WERI-Rb-1 (cell line): Measurements from ENCODE around the gene HSPB9.
A peak's percentile ranks its signal among the peaks of the same experiment; 100 is the strongest.

Experiments used
- DNase-seq: peaks from one replicate; pipeline ENCODE4 v3.0.0-alpha.2; 2020
- H3K27ac ChIP-seq: fragments of 250-450 bp; sonication (Bioruptor Pico); 2 replicates; pipeline ENCODE4 v1.5.1; 2020; ENCODE audit warnings: mild to moderate bottlenecking, moderate library complexity
- H3K27me3 ChIP-seq: fragments of 250-450 bp; sonication (Bioruptor Pico); 2 replicates; pipeline ENCODE4 v1.5.1; 2021; ENCODE audit warnings: mild to moderate bottlenecking, low read depth, moderate library complexity; ENCODE audit not compliant: insufficient read depth, severe bottlenecking
- H3K36me3 ChIP-seq: fragments of 250-450 bp; sonication (Bioruptor Pico); 2 replicates; pipeline ENCODE4 v1.5.1; 2020; ENCODE audit warnings: mild to moderate bottlenecking, moderate library complexity
- H3K4me3 ChIP-seq: 2 replicates; pipeline ENCODE4 v1.5.1; 2011; ENCODE audit warnings: low read depth, mild to moderate bottlenecking, control low read depth, low read length
- H3K9me3 ChIP-seq: fragments of 250-450 bp; sonication (Bioruptor Pico); 2 replicates; pipeline ENCODE4 v1.5.1; 2021; ENCODE audit warnings: mild to moderate bottlenecking, moderate library complexity; ENCODE audit not compliant: severe bottlenecking
- CTCF ChIP-seq: IDR thresholded peaks from 2 replicates; pipeline ENCODE4 v1.5.1; 2011; ENCODE audit warnings: low read depth, mild to moderate bottlenecking, control low read depth, inconsistent platforms, low read length

HSPB9 gene

GRCh38 chr17:42098730-42099399, 23.7 kb upstream of the HSPB9 start:
- TF ChIP-seq CTCF: no peak
- peak overlapping the region; percentile 46 for H3K4me3 ChIP-seq
- peak; percentile 94 for DNase-seq

GRCh38 chr17:42101513-42102292, 20.9 kb upstream of the HSPB9 start:
- peak; percentile 99 for TF ChIP-seq CTCF
- Histone ChIP-seq H3K4me3 (no peak overlapping the region), H3K27me3 (peaks cover 4% of the 10 kb centered on the region), H3K9me3 (no peaks in the 10 kb centered on the region), H3K27ac (no peak overlapping the region), H3K36me3 (no peaks in the 10 kb centered on the region)
- peak; percentile 94 for DNase-seq

More at GRCh38 chr17:42098730-42099399, 23.7 kb upstream of the HSPB9 start:
- no peaks in the 10 kb centered on the region for H3K36me3 ChIP-seq
- peak overlapping the region; percentile 46 for H3K27ac ChIP-seq
- H3K27me3 ChIP-seq: peaks cover 4% of the 10 kb centered on the region
- no peaks in the 10 kb centered on the region for H3K9me3 ChIP-seq

- no peak for TF ChIP-seq CTCF
These were observed 19.2 kb upstream of the HSPB9 start for GRCh38 chr17:42103221-42103954.

GRCh38 chr17:42104264-42104663, 18.3 kb upstream of the HSPB9 start:
- Histone ChIP-seq H3K9me3 (no peaks in the 10 kb centered on the region), H3K4me3 (no peak overlapping the region), H3K27me3 (no peaks in the 10 kb centered on the region), H3K27ac (no peak overlapping the region), H3K36me3 (no peaks in the 10 kb centered on the region)
- DNase-seq: no peak
- no peak for TF ChIP-seq CTCF

More at GRCh38 chr17:42103221-42103954, 19.2 kb upstream of the HSPB9 start:
- no peaks in the 10 kb centered on the region for H3K27me3 ChIP-seq
- H3K9me3 ChIP-seq: no peaks in the 10 kb centered on the region
- no peak overlapping the region for H3K27ac ChIP-seq
- H3K4me3 ChIP-seq: no peak overlapping the region
- no peak for DNase-seq
- no peaks in the 10 kb centered on the region for H3K36me3 ChIP-seq

GRCh38 chr17:42106009-42106408, 16.6 kb upstream of the HSPB9 start:
- H3K27me3 ChIP-seq: no peaks in the 10 kb centered on the region
- H3K9me3 ChIP-seq: no peaks in the 10 kb centered on the region
- TF ChIP-seq CTCF: no peak
- no peak overlapping the region for H3K27ac ChIP-seq
- no peak overlapping the region for H3K4me3 ChIP-seq
- no peak for DNase-seq
- no peaks in the 10 kb centered on the region for H3K36me3 ChIP-seq
